Urinary bladder (tissue), 4 donors: Measurements from ENCODE around the gene CAPS. TPM values are rescaled to one million over a fixed set of nuclear protein-coding genes. Genes with fewer than 3 reads are reported as not detected.
A peak's percentile ranks its signal among the peaks of the same experiment; 100 is the strongest.

Experiments used
- DNase-seq: peaks from one replicate; pipeline ENCODE4 v3.0.0-alpha.2; 2015; ENCODE audit errors: extremely low spot score
- H3K27ac ChIP-seq: one replicate; pipeline ENCODE4 v1.5.1; 2013; ENCODE audit warnings: low read depth, mild to moderate bottlenecking, moderate library complexity
- H3K36me3 ChIP-seq: one replicate; pipeline ENCODE4 v1.6.1; 2013; ENCODE audit warnings: mild to moderate bottlenecking, moderate library complexity; ENCODE audit not compliant: insufficient read depth
- H3K4me1 ChIP-seq: one replicate; pipeline ENCODE4 v1.6.1; 2013; ENCODE audit warnings: mild to moderate bottlenecking, moderate library complexity; ENCODE audit not compliant: insufficient read depth
- H3K4me3 ChIP-seq: one replicate; pipeline ENCODE4 v1.5.1; 2013; ENCODE audit warnings: low read depth, low read length
- WGBS: extraction: QIAGEN DNeasy Blood & Tissue Kit; methylation state at CpG from one replicate; pipeline ENCODE4 v1.1.7; 2013; 5-methylcytosine and 5-hydroxymethylcytosine counted together
- polyA plus RNA-seq: library from polyadenylated mRNA; stranded (reverse); fragments of 200-250 nt; gene quantifications from one replicate; pipeline ENCODE4 v1.2.3, GENCODE V29; 2013
- total RNA-seq: library from RNA; depleted of rRNA; stranded (reverse); fragments of >200 nt; gene quantifications from one replicate; pipeline ENCODE4 v1.2.3, GENCODE V29; 2014
- donor health status: healthy with polysubstance abuse.
- donor health status: healthy.

Gene CAPS
- total and polyA plus RNA-seq, 2 donors = 26.5 to 41.9 TPM

GRCh38 chr19:5908773-5909442, 5.1 kb upstream of the CAPS start:
- no peak for DNase-seq
- 82% methylated on average over 14 of the region's 14 CpGs for WGBS

GRCh38 chr19:5910638-5910907, 3.5 kb upstream of the CAPS start:
- Histone ChIP-seq H3K4me1 (no peaks in the 10 kb centered on the region), H3K36me3 (peaks cover 2% of the 10 kb centered on the region), H3K4me3 (no peak overlapping the region), H3K27ac (no peak overlapping the region)
- WGBS = 80% methylated on average over 1 of the region's 1 CpG
- DNase-seq = no peak

More at GRCh38 chr19:5908773-5909442, 5.1 kb upstream of the CAPS start:
- Histone ChIP-seq H3K4me1 (no peaks in the 10 kb centered on the region), H3K4me3 (no peak overlapping the region), H3K27ac (no peak overlapping the region), H3K36me3 (peaks cover 2% of the 10 kb centered on the region)

- peaks cover 2% of the 10 kb centered on the region for H3K36me3 ChIP-seq
- H3K4me1 ChIP-seq = no peaks in the 10 kb centered on the region
- H3K4me3 ChIP-seq = no peak overlapping the region
- H3K27ac ChIP-seq = no peak overlapping the region
- DNase-seq = no peak
- WGBS = 77% methylated on average over 1 of the region's 1 CpG
Measured at GRCh38 chr19:5911366-5911765, 2.7 kb upstream of the CAPS start.

- Histone ChIP-seq H3K4me1 (no peaks in the 10 kb centered on the region), H3K27ac (peak overlapping the region; percentile 79), H3K36me3 (peaks cover 7% of the 10 kb centered on the region), H3K4me3 (peak overlapping the region; percentile 11)
- DNase-seq = no peak
- 76% methylated on average over 22 of the region's 22 CpGs for WGBS
Measured at GRCh38 chr19:5914358-5914774, 312 bp downstream of the CAPS start.

- Histone ChIP-seq H3K4me1 (no peaks in the 10 kb centered on the region), H3K4me3 (peak overlapping the region; percentile 11), H3K36me3 (peaks cover 5% of the 10 kb centered on the region), H3K27ac (peak overlapping the region; percentile 79)
- 79% methylated on average over 42 of the region's 42 CpGs for WGBS
- no peak for DNase-seq
Measured at GRCh38 chr19:5914946-5915781, 1.1 kb downstream of the CAPS start.

GRCh38 chr19:5915782-5916165, 1.7 kb downstream of the CAPS start:
- H3K36me3 ChIP-seq = peaks cover 5% of the 10 kb centered on the region
- WGBS = 64% methylated on average over 11 of the region's 11 CpGs
- no peaks in the 10 kb centered on the region for H3K4me1 ChIP-seq
- DNase-seq = no peak
- H3K4me3 ChIP-seq = no peak overlapping the region
- H3K27ac ChIP-seq = no peak overlapping the region

GRCh38 chr19:5916181-5916708, 2.2 kb downstream of the CAPS start:
- no peaks in the 10 kb centered on the region for H3K4me1 ChIP-seq
- WGBS = 51% methylated on average over 14 of the region's 14 CpGs
- H3K36me3 ChIP-seq = peaks cover 5% of the 10 kb centered on the region
- no peak overlapping the region for H3K27ac ChIP-seq
- DNase-seq = no peak
- H3K4me3 ChIP-seq = no peak overlapping the region

- DNase-seq = no peak
- Histone ChIP-seq H3K4me1 (no peaks in the 10 kb centered on the region), H3K27ac (no peak overlapping the region), H3K36me3 (peaks cover 8% of the 10 kb centered on the region), H3K4me3 (no peak overlapping the region)
- WGBS = 91% methylated on average over 36 of the region's 36 CpGs
Measured at GRCh38 chr19:5917431-5918107, 3.5 kb downstream of the CAPS start.

- WGBS = 91% methylated on average over 20 of the region's 20 CpGs
- no peak for DNase-seq
- H3K4me3 ChIP-seq = no peak overlapping the region
- no peaks in the 10 kb centered on the region for H3K4me1 ChIP-seq
- H3K27ac ChIP-seq = no peak overlapping the region
- H3K36me3 ChIP-seq = peaks cover 8% of the 10 kb centered on the region
Measured at GRCh38 chr19:5918463-5919079, 4.5 kb downstream of the CAPS start.

GRCh38 chr19:5921516-5922160, 7.6 kb downstream of the CAPS start:
- WGBS = 86% methylated on average over 21 of the region's 21 CpGs
- no peak overlapping the region for H3K4me3 ChIP-seq
- H3K27ac ChIP-seq = no peak overlapping the region
- H3K4me1 ChIP-seq = no peaks in the 10 kb centered on the region
- DNase-seq = no peak
- H3K36me3 ChIP-seq = peaks cover 8% of the 10 kb centered on the region

GRCh38 chr19:5922161-5922545, 8.1 kb downstream of the CAPS start:
- Histone ChIP-seq H3K36me3 (peaks cover 8% of the 10 kb centered on the region), H3K27ac (no peak overlapping the region), H3K4me3 (no peak overlapping the region), H3K4me1 (no peaks in the 10 kb centered on the region)
- no peak for DNase-seq
- 90% methylated on average over 12 of the region's 12 CpGs for WGBS

GRCh38 chr19:5923356-5923755, 9.3 kb downstream of the CAPS start:
- Histone ChIP-seq H3K4me1 (no peaks in the 10 kb centered on the region), H3K27ac (no peak overlapping the region), H3K4me3 (no peak overlapping the region), H3K36me3 (peaks cover 8% of the 10 kb centered on the region)
- DNase-seq = no peak
- 94% methylated on average over 16 of the region's 16 CpGs for WGBS

- peaks cover 3% of the 10 kb centered on the region for H3K36me3 ChIP-seq
- no peak overlapping the region for H3K27ac ChIP-seq
- WGBS = 66% methylated on average over 18 of the region's 18 CpGs
- DNase-seq = no peak
- no peak overlapping the region for H3K4me3 ChIP-seq
- no peaks in the 10 kb centered on the region for H3K4me1 ChIP-seq
Measured at GRCh38 chr19:5925830-5926427, 11.9 kb downstream of the CAPS start.
